ENCODE data around the gene STOML3. TPM values are rescaled to one million over a fixed set of nuclear protein-coding genes. Genes with fewer than 3 reads are reported as not detected.

STOML3 gene
- total RNA-seq, 1 donor, result not detected

GRCh38 chr13:39037880-39038568 is 47.4 kb upstream of the STOML3 start, which contains the start of the genes NHLRC3 and PROSER1:
Gene NHLRC3, plus strand, starts transcription at chr13:39038456. Its CDS starts 184 bp downstream, at chr13:39038640.
Gene PROSER1, minus strand, starts transcription at chr13:39038089. Its CDS starts 847 bp downstream, at chr13:39037242.
- Histone ChIP-seq H3K27me3 (ENCODE audit: insufficient read depth, low read length) (no peaks in the 10 kb centered on the region), H3K36me3 (ENCODE audit: insufficient read depth, low read length) (no peaks in the 10 kb centered on the region), H3K9me3 (ENCODE audit: low read depth, low read length) (no peaks in the 10 kb centered on the region), H2AFZ (ENCODE audit: low read length) (peak within 1 kb of the TSS; percentile 98), H3K79me2 (ENCODE audit: insufficient read depth, low read length) (peaks cover 60% of the 10 kb centered on the region), H3K4me3 (ENCODE audit: insufficient read depth, low read length) (peak within 1 kb of the TSS; percentile 90), H3K27ac (ENCODE audit: low read depth, low read length) (peak within 1 kb of the TSS; percentile 95), H3K4me2 (ENCODE audit: insufficient read depth, low read length) (peak within 1 kb of the TSS; percentile 97), H4K20me1 (ENCODE audit: insufficient read depth, low read length) (peaks cover 11% of the 10 kb centered on the region), H3K4me1 (ENCODE audit: insufficient read depth, low read length) (peaks cover 21% of the 10 kb centered on the region)
- peak; percentile 90 for DNase-seq (ENCODE audit: insufficient read length, low spot score, missing footprints)
- TF ChIP-seq CTCF (IDR thresholded peaks at IDR 0.05; ENCODE audit: extremely low read depth, low read depth, low read length), result no peak

- H3K36me3 ChIP-seq (ENCODE audit: insufficient read depth, low read length), result no peaks in the 10 kb centered on the region
- H3K4me3 ChIP-seq (ENCODE audit: insufficient read depth, low read length), result peak overlapping the region; percentile 90
- H3K79me2 ChIP-seq (ENCODE audit: insufficient read depth, low read length), result peaks cover 61% of the 10 kb centered on the region
- no peak for DNase-seq (ENCODE audit: insufficient read length, low spot score, missing footprints)
- H3K4me2 ChIP-seq (ENCODE audit: insufficient read depth, low read length), result peak overlapping the region; percentile 97
- no peak for TF ChIP-seq CTCF (IDR thresholded peaks at IDR 0.05; ENCODE audit: extremely low read depth, low read depth, low read length)
- peaks cover 11% of the 10 kb centered on the region for H4K20me1 ChIP-seq (ENCODE audit: insufficient read depth, low read length)
- H3K27ac ChIP-seq (ENCODE audit: low read depth, low read length), result peak overlapping the region; percentile 95
- H2AFZ ChIP-seq (ENCODE audit: low read length), result peak overlapping the region; percentile 98
- H3K9me3 ChIP-seq (ENCODE audit: low read depth, low read length), result no peaks in the 10 kb centered on the region
- H3K4me1 ChIP-seq (ENCODE audit: insufficient read depth, low read length), result peaks cover 21% of the 10 kb centered on the region
- H3K27me3 ChIP-seq (ENCODE audit: insufficient read depth, low read length), result no peaks in the 10 kb centered on the region
These were observed 46.8 kb upstream of the STOML3 start for GRCh38 chr13:39037410-39037879.

- H3K9me3 ChIP-seq (ENCODE audit: low read depth, low read length), result no peaks in the 10 kb centered on the region
- H2AFZ ChIP-seq (ENCODE audit: low read length), result no peak overlapping the region
- H3K27me3 ChIP-seq (ENCODE audit: insufficient read depth, low read length), result no peaks in the 10 kb centered on the region
- H3K4me3 ChIP-seq (ENCODE audit: insufficient read depth, low read length), result peak overlapping the region; percentile 90
- peaks cover 16% of the 10 kb centered on the region for H4K20me1 ChIP-seq (ENCODE audit: insufficient read depth, low read length)
- H3K4me1 ChIP-seq (ENCODE audit: insufficient read depth, low read length), result peaks cover 21% of the 10 kb centered on the region
- H3K79me2 ChIP-seq (ENCODE audit: insufficient read depth, low read length), result peaks cover 71% of the 10 kb centered on the region
- H3K4me2 ChIP-seq (ENCODE audit: insufficient read depth, low read length), result peak overlapping the region; percentile 97
- no peaks in the 10 kb centered on the region for H3K36me3 ChIP-seq (ENCODE audit: insufficient read depth, low read length)
- TF ChIP-seq CTCF (IDR thresholded peaks at IDR 0.05; ENCODE audit: extremely low read depth, low read depth, low read length), result no peak
- peak overlapping the region; percentile 95 for H3K27ac ChIP-seq (ENCODE audit: low read depth, low read length)
- no peak for DNase-seq (ENCODE audit: insufficient read length, low spot score, missing footprints)
These were observed 45.6 kb upstream of the STOML3 start for GRCh38 chr13:39036212-39036611.

- Histone ChIP-seq H3K27me3 (ENCODE audit: insufficient read depth, low read length) (no peaks in the 10 kb centered on the region), H3K27ac (ENCODE audit: low read depth, low read length) (peak overlapping the region; percentile 95), H3K4me3 (ENCODE audit: insufficient read depth, low read length) (peak overlapping the region; percentile 90), H2AFZ (ENCODE audit: low read length) (no peak overlapping the region), H3K4me2 (ENCODE audit: insufficient read depth, low read length) (peak overlapping the region; percentile 97), H3K9me3 (ENCODE audit: low read depth, low read length) (no peaks in the 10 kb centered on the region), H3K79me2 (ENCODE audit: insufficient read depth, low read length) (peaks cover 72% of the 10 kb centered on the region), H3K4me1 (ENCODE audit: insufficient read depth, low read length) (peaks cover 21% of the 10 kb centered on the region), H3K36me3 (ENCODE audit: insufficient read depth, low read length) (no peaks in the 10 kb centered on the region), H4K20me1 (ENCODE audit: insufficient read depth, low read length) (peaks cover 16% of the 10 kb centered on the region)
- TF ChIP-seq CTCF (IDR thresholded peaks at IDR 0.05; ENCODE audit: extremely low read depth, low read depth, low read length), result no peak
- no peak for DNase-seq (ENCODE audit: insufficient read length, low spot score, missing footprints)
These were observed 45.2 kb upstream of the STOML3 start for GRCh38 chr13:39035799-39036198.
